Measurements from ENCODE around the gene ADGRB3. TPM values are rescaled to one million over a fixed set of nuclear protein-coding genes. Genes with fewer than 3 reads are reported as not detected.

The ADGRB3 gene
- total RNA-seq, 2 donors from 2014 or later = 0.05 TPM; not detected in 1

GRCh38 chr6:69362209-69362608 lies 727.1 kb downstream of the ADGRB3 start:
- no peaks in the 10 kb centered on the region for H3K9me3 Mint-ChIP-seq

DNA sequence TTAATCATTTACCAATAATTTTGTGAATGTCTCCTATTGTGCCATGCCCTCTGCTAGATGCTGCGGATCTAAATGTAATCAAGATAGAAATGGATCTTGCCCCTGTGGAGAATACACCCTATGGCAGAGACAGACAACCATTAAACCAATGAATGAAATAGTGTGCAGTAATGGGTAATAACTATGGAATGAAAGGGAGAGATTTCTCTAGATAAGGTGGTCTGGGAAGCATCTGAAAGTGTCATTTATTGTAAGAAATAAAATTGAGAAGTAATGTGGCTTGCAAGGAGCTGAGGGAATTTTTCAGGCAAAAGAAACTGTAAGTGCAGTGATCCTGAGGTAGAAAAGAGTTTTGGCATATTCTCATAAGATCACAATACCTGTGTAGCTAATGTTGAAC lies 731.7 kb downstream of the ADGRB3 start:
- Mint-ChIP-seq H3K4me3 (no peak overlapping the region), H3K4me1 (no peaks in the 10 kb centered on the region), H3K27ac (no peak overlapping the region), H3K36me3 (ENCODE audit: low read depth) (no peaks in the 10 kb centered on the region), H3K9me3 (peaks cover 4% of the 10 kb centered on the region), H3K27me3 (no peaks in the 10 kb centered on the region)
- no peak for ATAC-seq (replicated peaks)

More at GRCh38 chr6:69362209-69362608, 727.1 kb downstream of the ADGRB3 start:
- Mint-ChIP-seq H3K27ac (no peak overlapping the region), H3K4me1 (no peaks in the 10 kb centered on the region), H3K27me3 (no peaks in the 10 kb centered on the region), H3K4me3 (no peak overlapping the region), H3K36me3 (ENCODE audit: low read depth) (no peaks in the 10 kb centered on the region)
- no peak for ATAC-seq (replicated peaks)

DNA sequence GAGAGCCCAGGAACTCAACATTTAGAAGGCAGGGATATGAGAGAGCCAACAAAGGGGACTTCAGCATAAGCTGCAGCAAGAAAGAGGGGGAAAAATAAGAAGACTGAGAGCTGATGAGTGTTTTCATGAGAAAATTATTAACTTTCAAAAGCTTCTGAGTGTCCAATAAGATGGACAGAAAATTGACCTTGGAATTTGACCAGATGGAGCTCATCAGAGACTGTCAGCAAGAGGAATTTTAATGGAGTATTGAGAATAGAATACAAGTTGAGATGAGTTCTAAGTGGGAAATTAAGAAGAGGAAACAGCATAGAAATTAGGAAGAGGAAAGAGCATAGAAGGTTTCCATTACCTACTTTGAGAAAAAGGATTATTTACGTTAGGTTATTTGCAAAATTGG lies 733.5 kb downstream of the ADGRB3 start:
- no peak for ATAC-seq (replicated peaks)
- H3K27me3 Mint-ChIP-seq = no peaks in the 10 kb centered on the region
- no peak overlapping the region for H3K27ac Mint-ChIP-seq
- H3K4me3 Mint-ChIP-seq = no peak overlapping the region
- no peaks in the 10 kb centered on the region for H3K36me3 Mint-ChIP-seq (ENCODE audit: low read depth)
- H3K9me3 Mint-ChIP-seq = peaks cover 4% of the 10 kb centered on the region
- H3K4me1 Mint-ChIP-seq = no peaks in the 10 kb centered on the region

- Mint-ChIP-seq H3K9me3 (peaks cover 4% of the 10 kb centered on the region), H3K27ac (no peak overlapping the region), H3K36me3 (ENCODE audit: low read depth) (no peaks in the 10 kb centered on the region), H3K4me3 (no peak overlapping the region), H3K4me1 (no peaks in the 10 kb centered on the region), H3K27me3 (peaks cover 4% of the 10 kb centered on the region)
- ATAC-seq (replicated peaks) = no peak
Measured at GRCh38 chr6:69370763-69371162, 735.7 kb downstream of the ADGRB3 start.

GRCh38 chr6:69378326-69378725 lies 743.2 kb downstream of the ADGRB3 start:
- Mint-ChIP-seq H3K4me3 (no peak overlapping the region), H3K27me3 (peaks cover 4% of the 10 kb centered on the region), H3K36me3 (ENCODE audit: low read depth) (no peaks in the 10 kb centered on the region), H3K4me1 (no peaks in the 10 kb centered on the region), H3K27ac (no peak overlapping the region), H3K9me3 (no peaks in the 10 kb centered on the region)
- no peak for ATAC-seq (replicated peaks)

- Mint-ChIP-seq H3K27ac (no peak overlapping the region), H3K4me1 (no peaks in the 10 kb centered on the region), H3K27me3 (peaks cover 4% of the 10 kb centered on the region), H3K9me3 (no peaks in the 10 kb centered on the region), H3K36me3 (ENCODE audit: low read depth) (no peaks in the 10 kb centered on the region), H3K4me3 (no peak overlapping the region)
- no peak for ATAC-seq (replicated peaks)
Measured at GRCh38 chr6:69379518-69379917, 744.4 kb downstream of the ADGRB3 start.

DNA sequence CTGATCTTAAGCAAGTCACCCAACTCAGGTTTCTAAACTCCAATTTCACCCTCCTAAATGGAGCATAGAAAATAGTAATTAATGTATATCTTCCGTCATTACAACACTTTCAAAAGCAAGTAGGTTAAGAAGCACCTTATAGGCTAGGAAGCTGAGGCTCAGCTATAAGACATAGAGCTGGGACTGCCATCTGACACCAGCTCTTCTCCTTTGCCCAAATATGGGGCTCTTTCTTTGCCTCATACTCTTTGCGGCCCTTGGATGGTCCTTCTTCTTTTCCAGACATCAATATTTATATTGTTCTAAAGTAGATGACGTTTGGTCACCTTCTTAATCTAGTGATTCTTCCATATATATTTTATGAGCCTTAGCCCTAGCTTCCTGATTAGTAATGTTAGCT lies 748.5 kb downstream of the ADGRB3 start:
- no peak overlapping the region for H3K4me3 Mint-ChIP-seq
- H3K36me3 Mint-ChIP-seq (ENCODE audit: low read depth) = no peaks in the 10 kb centered on the region
- H3K4me1 Mint-ChIP-seq = no peaks in the 10 kb centered on the region
- no peak for ATAC-seq (replicated peaks)
- no peaks in the 10 kb centered on the region for H3K9me3 Mint-ChIP-seq
- H3K27ac Mint-ChIP-seq = no peak overlapping the region
- no peaks in the 10 kb centered on the region for H3K27me3 Mint-ChIP-seq

- Mint-ChIP-seq H3K36me3 (ENCODE audit: low read depth) (no peaks in the 10 kb centered on the region), H3K9me3 (no peaks in the 10 kb centered on the region), H3K27ac (no peak overlapping the region), H3K4me1 (no peaks in the 10 kb centered on the region), H3K4me3 (no peak overlapping the region), H3K27me3 (no peaks in the 10 kb centered on the region)
- no peak for ATAC-seq (replicated peaks)
Measured at GRCh38 chr6:69386426-69386825, 751.3 kb downstream of the ADGRB3 start.

GRCh38 chr6:69390125-69390524 lies 755.0 kb downstream of the ADGRB3 start:
- Mint-ChIP-seq H3K4me1 (no peaks in the 10 kb centered on the region), H3K27me3 (no peaks in the 10 kb centered on the region), H3K27ac (no peak overlapping the region), H3K36me3 (ENCODE audit: low read depth) (no peaks in the 10 kb centered on the region), H3K4me3 (no peak overlapping the region), H3K9me3 (no peaks in the 10 kb centered on the region)
- ATAC-seq (replicated peaks) = peak; percentile 71

- ATAC-seq (replicated peaks) = no peak
- Mint-ChIP-seq H3K4me3 (no peak overlapping the region), H3K36me3 (ENCODE audit: low read depth) (no peaks in the 10 kb centered on the region), H3K27ac (no peak overlapping the region), H3K4me1 (no peaks in the 10 kb centered on the region), H3K27me3 (no peaks in the 10 kb centered on the region), H3K9me3 (no peaks in the 10 kb centered on the region)
Measured at GRCh38 chr6:69391106-69391505, 756.0 kb downstream of the ADGRB3 start.

DNA sequence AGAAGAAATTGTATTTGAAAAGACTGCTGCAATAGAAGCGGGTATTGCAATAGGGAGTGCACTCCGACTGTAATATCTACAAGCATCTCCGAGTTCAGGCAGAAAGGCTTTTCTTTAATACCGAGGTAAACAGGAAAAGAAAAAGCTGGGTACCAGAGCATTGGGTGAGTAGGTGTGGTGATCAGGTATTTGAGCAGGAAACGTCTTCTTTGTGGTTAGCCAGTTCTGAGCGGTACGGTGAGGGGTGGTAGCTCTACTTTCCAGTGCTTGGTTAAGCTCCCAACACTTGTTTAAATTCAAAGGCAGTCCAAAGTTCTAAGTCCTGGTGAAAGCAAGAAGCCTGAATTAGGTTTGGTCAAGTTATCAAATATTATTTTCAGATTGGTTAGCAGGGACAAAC lies 757.7 kb downstream of the ADGRB3 start:
- H3K9me3 Mint-ChIP-seq = no peaks in the 10 kb centered on the region

GRCh38 chr6:69398311-69398710 lies 763.2 kb downstream of the ADGRB3 start:
- no peak overlapping the region for H3K27ac Mint-ChIP-seq
- no peaks in the 10 kb centered on the region for H3K4me1 Mint-ChIP-seq
- ATAC-seq (replicated peaks) = no peak
- no peak overlapping the region for H3K4me3 Mint-ChIP-seq
- H3K36me3 Mint-ChIP-seq (ENCODE audit: low read depth) = no peaks in the 10 kb centered on the region
- peaks cover 3% of the 10 kb centered on the region for H3K9me3 Mint-ChIP-seq
- H3K27me3 Mint-ChIP-seq = no peaks in the 10 kb centered on the region

More for the DNA sequence above, 757.7 kb downstream of the ADGRB3 start:
- peak; percentile 40 for ATAC-seq (replicated peaks)
- Mint-ChIP-seq H3K27me3 (no peaks in the 10 kb centered on the region), H3K4me3 (no peak overlapping the region), H3K27ac (no peak overlapping the region), H3K36me3 (ENCODE audit: low read depth) (no peaks in the 10 kb centered on the region), H3K4me1 (no peaks in the 10 kb centered on the region)

DNA sequence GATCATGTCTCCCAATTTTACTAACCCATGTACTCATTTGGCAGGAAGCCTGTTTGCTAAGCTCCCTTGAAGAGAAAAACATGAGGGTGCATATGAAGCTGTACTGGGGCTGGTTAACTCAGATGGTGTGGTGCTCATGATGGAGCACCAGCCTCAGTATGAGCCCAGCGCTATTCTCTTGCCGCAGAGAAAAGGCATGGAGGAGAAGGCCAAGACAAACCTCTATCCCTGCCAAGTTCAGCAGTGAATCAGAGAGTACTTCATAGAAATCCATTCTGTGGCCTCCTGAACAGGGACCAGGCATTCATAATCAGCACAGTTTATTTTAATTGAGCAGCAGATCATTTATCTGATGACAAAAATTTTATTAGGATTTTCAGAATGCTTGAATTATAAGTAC lies 763.6 kb downstream of the ADGRB3 start:
- H3K4me3 Mint-ChIP-seq = no peak overlapping the region
- no peaks in the 10 kb centered on the region for H3K4me1 Mint-ChIP-seq
- ATAC-seq (replicated peaks) = no peak

DNA sequence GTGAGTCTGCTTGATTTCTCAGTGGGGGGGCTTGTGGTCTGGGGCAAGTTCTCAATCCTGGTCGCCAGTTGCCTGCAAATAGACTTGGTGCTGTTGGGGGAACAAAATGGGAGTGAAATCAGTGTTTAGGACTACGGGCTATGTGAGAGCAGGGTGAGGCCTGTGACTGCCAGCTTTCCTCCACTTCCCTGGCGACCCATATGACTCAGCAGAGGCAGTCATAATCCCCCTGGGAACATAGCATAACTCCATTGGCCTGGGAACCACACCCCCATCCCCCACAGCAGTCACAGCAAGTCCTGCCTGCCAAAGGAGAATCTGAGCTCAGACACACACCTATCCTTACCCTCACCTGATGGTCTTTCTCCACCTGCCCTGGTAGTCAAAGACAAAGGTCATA lies 773.8 kb downstream of the ADGRB3 start:
- Mint-ChIP-seq H3K27me3 (no peaks in the 10 kb centered on the region), H3K27ac (no peak overlapping the region), H3K4me1 (no peaks in the 10 kb centered on the region), H3K9me3 (peaks cover 18% of the 10 kb centered on the region), H3K36me3 (ENCODE audit: low read depth) (no peaks in the 10 kb centered on the region), H3K4me3 (no peak overlapping the region)
- ATAC-seq (replicated peaks) = no peak

More for the DNA sequence above, 763.6 kb downstream of the ADGRB3 start:
- Mint-ChIP-seq H3K27ac (no peak overlapping the region), H3K9me3 (peaks cover 3% of the 10 kb centered on the region), H3K36me3 (ENCODE audit: low read depth) (no peaks in the 10 kb centered on the region), H3K27me3 (no peaks in the 10 kb centered on the region)

DNA sequence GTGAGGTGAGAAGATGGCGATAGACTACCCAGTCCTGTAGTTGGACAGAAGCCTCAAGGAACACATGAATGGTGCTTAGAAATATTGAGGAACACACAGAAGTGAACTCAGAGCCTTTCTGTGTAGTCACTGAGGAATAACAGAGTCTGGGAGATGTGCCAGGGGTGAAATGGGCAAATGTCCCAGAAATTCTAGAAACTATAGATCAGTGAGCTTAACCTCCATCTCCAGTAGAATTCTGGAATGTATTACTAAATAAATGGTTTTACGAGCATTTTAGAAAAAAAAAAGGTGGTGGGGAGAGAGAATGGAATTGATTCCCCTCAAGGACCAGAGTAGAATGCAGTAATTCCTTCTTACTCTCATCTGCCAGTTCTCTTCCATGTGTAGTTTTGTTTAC lies 781.7 kb downstream of the ADGRB3 start:
- no peak overlapping the region for H3K27ac Mint-ChIP-seq

DNA sequence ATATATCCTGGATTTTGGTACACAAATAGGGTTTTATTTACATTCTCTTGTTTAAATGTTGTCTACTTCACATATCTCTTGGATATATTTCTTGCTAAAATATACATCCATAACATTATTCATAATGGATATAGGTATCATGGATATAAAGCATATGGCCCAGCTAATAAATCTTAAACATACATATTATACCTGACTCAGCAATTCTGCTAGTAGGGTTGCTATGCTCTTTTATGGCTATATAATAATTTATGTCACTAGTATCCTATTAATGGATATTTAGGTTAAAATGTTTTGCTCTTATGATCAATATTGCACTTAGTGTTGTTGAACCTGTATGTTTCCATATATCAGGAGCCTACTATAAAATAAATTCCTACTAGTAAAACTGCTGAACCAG lies 786.2 kb downstream of the ADGRB3 start:
- no peak overlapping the region for H3K27ac Mint-ChIP-seq
- no peaks in the 10 kb centered on the region for H3K36me3 Mint-ChIP-seq (ENCODE audit: low read depth)
- H3K4me3 Mint-ChIP-seq = no peak overlapping the region
- ATAC-seq (replicated peaks) = no peak
- no peaks in the 10 kb centered on the region for H3K27me3 Mint-ChIP-seq
- H3K4me1 Mint-ChIP-seq = no peaks in the 10 kb centered on the region
- peaks cover 3% of the 10 kb centered on the region for H3K9me3 Mint-ChIP-seq

More for the DNA sequence above, 781.7 kb downstream of the ADGRB3 start:
- no peak overlapping the region for H3K4me3 Mint-ChIP-seq
- H3K36me3 Mint-ChIP-seq (ENCODE audit: low read depth) = no peaks in the 10 kb centered on the region
- no peaks in the 10 kb centered on the region for H3K27me3 Mint-ChIP-seq
- H3K4me1 Mint-ChIP-seq = no peaks in the 10 kb centered on the region
- H3K9me3 Mint-ChIP-seq = peaks cover 6% of the 10 kb centered on the region
- ATAC-seq (replicated peaks) = no peak
